Measurements from ENCODE around the gene TFAP2A. TPM values are rescaled to one million over a fixed set of nuclear protein-coding genes. Genes with fewer than 3 reads are reported as not detected.

Gene TFAP2A
- total RNA-seq, 4 donors from 2014 or later: 0.31 to 4.6 (median 0.42) TPM; not detected in 1

DNA sequence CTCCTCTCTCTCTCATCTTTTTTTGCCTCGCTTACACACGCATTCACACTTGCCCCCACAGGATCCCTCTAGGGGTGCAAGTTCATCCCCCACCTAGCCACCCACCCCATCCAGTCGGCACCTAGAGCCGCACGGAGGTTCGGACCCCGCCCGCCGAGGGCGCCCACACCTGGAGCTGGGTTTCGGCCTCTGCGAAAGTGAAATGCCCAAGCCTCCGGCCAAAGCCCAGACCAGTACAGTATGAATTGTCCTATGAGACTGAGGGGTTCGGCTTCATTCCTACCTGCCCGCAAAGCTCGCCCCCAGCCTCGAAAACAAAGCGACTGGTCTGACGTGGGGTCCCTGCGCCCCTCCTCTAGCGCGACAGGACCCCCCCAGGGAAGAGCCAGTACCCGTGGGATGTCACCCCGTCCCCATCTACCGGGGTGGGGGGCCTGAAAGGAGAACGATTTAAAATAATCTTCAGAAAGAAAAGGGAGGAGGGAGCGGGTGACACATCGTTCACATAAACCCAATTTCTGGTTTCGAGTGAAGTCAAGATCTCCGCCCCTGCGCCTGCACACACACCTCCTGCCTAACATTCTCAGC, 1.5 kb downstream of the TFAP2A start:
- peaks cover 0 to 64% (median 25%) of the 10 kb centered on the region in 3 donors for H3K4me1 ChIP-seq
- H3K9me3 ChIP-seq: peaks cover 0 to 10% (median 0%) of the 10 kb centered on the region in 3 donors
- 3 to 12% methylated on average over 5 to 19 of the region's 31 CpGs for WGBS, 2 donors (ENCODE audit: low coverage in 1 of 2)
- TF ChIP-seq, protein P1, sequence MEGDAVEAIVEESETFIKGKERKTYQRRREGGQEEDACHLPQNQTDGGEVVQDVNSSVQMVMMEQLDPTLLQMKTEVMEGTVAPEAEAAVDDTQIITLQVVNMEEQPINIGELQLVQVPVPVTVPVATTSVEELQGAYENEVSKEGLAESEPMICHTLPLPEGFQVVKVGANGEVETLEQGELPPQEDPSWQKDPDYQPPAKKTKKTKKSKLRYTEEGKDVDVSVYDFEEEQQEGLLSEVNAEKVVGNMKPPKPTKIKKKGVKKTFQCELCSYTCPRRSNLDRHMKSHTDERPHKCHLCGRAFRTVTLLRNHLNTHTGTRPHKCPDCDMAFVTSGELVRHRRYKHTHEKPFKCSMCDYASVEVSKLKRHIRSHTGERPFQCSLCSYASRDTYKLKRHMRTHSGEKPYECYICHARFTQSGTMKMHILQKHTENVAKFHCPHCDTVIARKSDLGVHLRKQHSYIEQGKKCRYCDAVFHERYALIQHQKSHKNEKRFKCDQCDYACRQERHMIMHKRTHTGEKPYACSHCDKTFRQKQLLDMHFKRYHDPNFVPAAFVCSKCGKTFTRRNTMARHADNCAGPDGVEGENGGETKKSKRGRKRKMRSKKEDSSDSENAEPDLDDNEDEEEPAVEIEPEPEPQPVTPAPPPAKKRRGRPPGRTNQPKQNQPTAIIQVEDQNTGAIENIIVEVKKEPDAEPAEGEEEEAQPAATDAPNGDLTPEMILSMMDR (IDR thresholded peaks at IDR 0.05): no peak
- TF ChIP-seq EP300 (IDR thresholded peaks at IDR 0.05): no peak
- TF ChIP-seq POLR2AphosphoS5 (IDR thresholded peaks at IDR 0.05): no peak
- TF ChIP-seq POLR2A (IDR thresholded peaks at IDR 0.05): no peak
- ATAC-seq: no peak
- H3K27ac ChIP-seq: peak overlapping the region in 2 of 4 donors; percentile 64 to 78
- H3K36me3 ChIP-seq: no peaks in the 10 kb centered on the region
- peak overlapping the region in 1 of 2 donors; percentile 70 for H3K4me3 ChIP-seq
- H3K27me3 ChIP-seq: peaks cover 100% of the 10 kb centered on the region

DNA sequence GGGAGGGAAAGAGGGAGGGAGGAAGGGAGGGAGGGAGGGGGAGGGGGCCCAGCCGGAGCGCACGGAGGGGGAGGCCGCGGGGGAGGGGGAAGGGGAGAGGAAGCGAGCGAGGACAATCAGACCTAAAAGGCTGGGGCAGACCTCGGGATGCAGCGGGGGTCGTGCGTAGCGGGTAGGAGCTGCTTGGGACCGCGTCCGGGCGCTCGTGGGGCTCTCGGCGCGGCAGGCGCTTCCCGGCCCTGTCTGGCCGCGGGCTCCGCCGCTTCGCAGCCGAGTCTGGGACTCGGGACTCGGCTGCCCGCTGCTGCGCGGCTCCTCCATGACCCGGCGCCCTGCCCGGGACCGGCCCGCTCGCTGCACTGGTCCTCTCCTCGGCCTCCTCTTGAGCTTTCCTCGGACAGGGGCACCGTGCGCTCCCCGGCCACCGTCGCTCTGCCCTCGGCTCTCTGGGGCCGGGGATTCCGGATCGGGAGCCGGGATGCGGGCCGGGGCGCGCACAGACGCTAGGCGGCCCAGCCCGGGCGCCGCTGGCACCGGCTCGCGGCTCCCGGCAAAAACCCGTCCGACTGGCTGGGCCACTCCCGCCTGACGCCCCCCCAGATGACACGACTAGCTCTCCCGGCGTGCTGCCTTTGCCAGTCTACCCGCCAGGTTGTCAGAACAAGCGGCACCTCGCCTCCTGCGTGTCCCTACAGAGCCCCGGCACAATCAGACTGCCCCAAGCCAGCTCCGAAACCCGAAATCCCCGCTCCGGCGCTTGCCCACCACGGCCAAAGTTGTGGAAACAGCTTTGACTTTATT, 2.2 kb downstream of the TFAP2A start:
- ATAC-seq: peak; percentile 40
- peak overlapping the region in 3 of 4 donors; percentile 55 to 78 (median 64) for H3K27ac ChIP-seq
- peaks cover 0 to 8% (median 0%) of the 10 kb centered on the region in 3 donors for H3K9me3 ChIP-seq
- peaks cover 0 to 64% (median 25%) of the 10 kb centered on the region in 3 donors for H3K4me1 ChIP-seq
- WGBS, 2 donors (ENCODE audit: low coverage in 1 of 2): 1 to 2% methylated on average over 18 to 40 of the region's 82 CpGs
- H3K27me3 ChIP-seq: peaks cover 100% of the 10 kb centered on the region
- no peak for TF ChIP-seq EP300 (IDR thresholded peaks at IDR 0.05)
- TF ChIP-seq, protein P1 (IDR thresholded peaks at IDR 0.05): no peak
- no peak for TF ChIP-seq POLR2AphosphoS5 (IDR thresholded peaks at IDR 0.05)
- TF ChIP-seq POLR2A (IDR thresholded peaks at IDR 0.05): no peak
- peak overlapping the region; percentile 53 to 70 for H3K4me3 ChIP-seq
- H3K36me3 ChIP-seq: no peaks in the 10 kb centered on the region

DNA sequence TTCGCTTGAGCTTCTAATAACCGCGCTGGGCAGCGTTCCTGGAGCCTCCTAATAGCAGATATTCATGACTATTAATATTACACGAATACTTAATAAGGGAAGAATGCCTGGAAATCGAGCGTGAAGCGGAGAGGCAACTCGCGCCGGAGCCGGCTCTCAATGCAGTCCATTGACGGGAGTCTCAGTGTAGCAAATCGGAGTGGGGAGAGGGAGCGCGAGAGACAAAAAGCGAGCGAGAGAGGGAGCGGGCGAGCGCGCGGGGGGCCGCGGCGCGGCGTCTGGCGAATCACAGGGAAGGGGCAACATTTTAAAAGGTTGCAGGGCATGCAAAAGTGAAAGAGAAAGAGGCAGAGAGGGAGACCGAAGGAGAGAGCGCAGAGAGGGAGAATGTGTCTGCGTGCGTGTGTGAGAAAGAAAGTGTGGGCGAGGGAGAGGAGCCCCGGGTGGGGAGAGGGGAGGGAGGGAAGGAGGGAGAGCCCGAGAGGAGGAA, 2.9 kb downstream of the TFAP2A start:
- Histone ChIP-seq H3K27me3 (peaks cover 100% of the 10 kb centered on the region), H3K9me3 (peaks cover 0 to 6% (median 0%) of the 10 kb centered on the region in 3 donors), H3K4me1 (peaks cover 0 to 59% (median 25%) of the 10 kb centered on the region in 3 donors), H3K27ac (peak overlapping the region in 3 of 4 donors; percentile 3 to 78 (median 64)), H3K4me3 (peak overlapping the region; percentile 53 to 70), H3K36me3 (no peaks in the 10 kb centered on the region)
- peak; percentile 52 for ATAC-seq
- TF ChIP-seq, protein P1 (IDR thresholded peaks at IDR 0.05): no peak
- no peak for TF ChIP-seq POLR2A (IDR thresholded peaks at IDR 0.05)
- TF ChIP-seq EP300 (IDR thresholded peaks at IDR 0.05): no peak
- peak; percentile 54 for TF ChIP-seq POLR2AphosphoS5 (IDR thresholded peaks at IDR 0.05)
- 0% methylated on average over 6 to 36 of the region's 36 CpGs for WGBS, 2 donors (ENCODE audit: low coverage in 1 of 2)

DNA sequence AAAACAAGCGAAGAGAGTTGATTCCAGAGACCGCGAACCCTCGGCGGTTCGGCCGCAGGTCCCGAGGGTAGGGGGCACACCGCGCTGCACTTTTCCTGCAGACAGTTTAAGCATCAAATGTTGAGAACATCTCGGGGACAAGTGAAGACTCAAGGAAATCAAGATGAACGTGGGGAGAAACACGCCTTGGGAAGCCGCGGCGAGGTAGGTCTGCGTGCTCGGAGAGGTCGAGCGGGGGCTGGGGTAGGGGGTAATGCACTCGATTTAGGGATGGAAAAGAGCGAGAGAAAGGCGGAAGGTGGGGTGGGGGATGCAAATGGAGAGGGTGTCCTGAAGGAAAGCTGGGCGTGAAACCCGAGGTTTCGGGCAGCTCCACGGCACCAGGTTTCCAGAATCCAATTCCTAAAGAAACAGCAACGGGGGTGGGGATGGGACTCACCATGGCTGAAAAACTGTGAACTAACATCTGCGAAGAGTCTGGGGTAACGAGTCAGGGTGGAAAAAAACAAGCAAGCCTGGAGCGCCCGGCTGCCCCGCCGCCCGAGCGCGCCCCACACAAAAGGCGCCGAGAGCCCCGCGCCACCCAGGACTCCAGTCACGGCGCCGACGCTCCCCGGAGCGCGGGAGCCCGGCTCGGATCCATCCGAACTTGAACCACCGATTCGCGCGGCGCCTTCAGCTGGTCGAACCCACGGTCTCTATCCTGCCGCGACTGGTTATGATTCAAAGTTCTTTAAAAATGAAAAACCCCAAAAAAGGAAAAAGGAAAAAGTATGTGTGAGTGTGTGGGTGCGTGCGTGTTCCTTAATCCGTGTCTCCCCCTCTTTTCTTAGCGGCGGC, 3.5 kb downstream of the TFAP2A start:
- Histone ChIP-seq H3K4me1 (peaks cover 0 to 55% (median 25%) of the 10 kb centered on the region in 3 donors), H3K27ac (peak overlapping the region in 3 of 4 donors; percentile 3 to 78 (median 64)), H3K9me3 (peaks cover 0 to 6% (median 0%) of the 10 kb centered on the region in 3 donors), H3K4me3 (peak overlapping the region; percentile 53 to 70), H3K36me3 (no peaks in the 10 kb centered on the region), H3K27me3 (peaks cover 99% of the 10 kb centered on the region)
- TF ChIP-seq POLR2A (IDR thresholded peaks at IDR 0.05): no peak
- TF ChIP-seq EP300 (IDR thresholded peaks at IDR 0.05): no peak
- TF ChIP-seq, protein P1 (IDR thresholded peaks at IDR 0.05): no peak
- TF ChIP-seq POLR2AphosphoS5 (IDR thresholded peaks at IDR 0.05): no peak
- 3 to 5% methylated on average over 26 to 40 of the region's 65 CpGs for WGBS, 2 donors (ENCODE audit: low coverage in 1 of 2)
- ATAC-seq: no peak
